Epidermal melanocyte (primary cell): ENCODE measurements around the gene IFNG.

Experiments used
- DNase-seq: peaks from one replicate; pipeline ENCODE4 v3.0.0; 2011; ENCODE audit warnings: low spot score; ENCODE audit not compliant: insufficient read length

IFNG gene

GRCh38 chr12:68117661-68118060 lies 41.9 kb downstream of the IFNG start:
- DNase-seq, result no peak

DNA sequence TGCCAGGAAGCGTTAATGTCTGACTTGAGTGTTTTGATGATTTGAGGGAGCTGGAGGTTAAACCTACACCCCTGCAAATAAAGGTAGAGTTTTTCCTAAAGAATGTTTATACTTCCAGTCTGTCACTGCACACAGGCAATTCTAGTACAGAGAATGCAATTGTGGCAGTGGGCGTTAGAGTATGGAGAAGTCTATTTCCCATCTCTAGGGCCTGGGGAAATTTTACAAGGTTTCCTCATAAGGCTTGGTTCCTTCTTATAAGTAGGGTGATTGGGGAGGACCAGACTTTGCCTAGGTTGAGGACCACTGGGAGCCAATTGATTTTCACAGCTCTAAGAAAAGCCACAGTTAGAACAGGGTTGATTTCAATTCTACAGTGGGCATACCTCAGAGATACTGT lies 44.3 kb downstream of the IFNG start:
- no peak for DNase-seq

- no peak for DNase-seq
Observed at GRCh38 chr12:68114606-68115005, 44.9 kb downstream of the IFNG start.

DNA sequence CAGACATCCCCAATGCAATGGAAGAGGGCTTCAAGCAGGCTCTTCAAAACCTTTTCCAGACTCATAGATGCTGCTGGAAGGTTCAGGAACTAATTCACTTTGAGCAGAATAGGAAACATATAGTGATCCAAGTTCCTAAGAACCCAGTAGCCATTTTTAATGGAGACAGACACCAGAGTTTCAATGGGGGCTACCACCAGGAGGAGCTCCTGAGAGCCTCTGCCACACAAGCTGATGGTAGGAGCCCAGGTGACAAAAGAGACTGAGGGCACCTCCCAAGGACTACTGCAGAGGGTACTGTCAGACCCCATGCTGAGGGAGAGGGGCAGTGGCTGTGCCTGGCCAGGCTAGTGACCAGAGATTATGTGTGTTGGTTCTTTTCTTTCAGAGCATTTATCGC lies 45.9 kb downstream of the IFNG start:
- no peak for DNase-seq

GRCh38 chr12:68111995-68112394 lies 47.5 kb downstream of the IFNG start:
- no peak for DNase-seq

DNA sequence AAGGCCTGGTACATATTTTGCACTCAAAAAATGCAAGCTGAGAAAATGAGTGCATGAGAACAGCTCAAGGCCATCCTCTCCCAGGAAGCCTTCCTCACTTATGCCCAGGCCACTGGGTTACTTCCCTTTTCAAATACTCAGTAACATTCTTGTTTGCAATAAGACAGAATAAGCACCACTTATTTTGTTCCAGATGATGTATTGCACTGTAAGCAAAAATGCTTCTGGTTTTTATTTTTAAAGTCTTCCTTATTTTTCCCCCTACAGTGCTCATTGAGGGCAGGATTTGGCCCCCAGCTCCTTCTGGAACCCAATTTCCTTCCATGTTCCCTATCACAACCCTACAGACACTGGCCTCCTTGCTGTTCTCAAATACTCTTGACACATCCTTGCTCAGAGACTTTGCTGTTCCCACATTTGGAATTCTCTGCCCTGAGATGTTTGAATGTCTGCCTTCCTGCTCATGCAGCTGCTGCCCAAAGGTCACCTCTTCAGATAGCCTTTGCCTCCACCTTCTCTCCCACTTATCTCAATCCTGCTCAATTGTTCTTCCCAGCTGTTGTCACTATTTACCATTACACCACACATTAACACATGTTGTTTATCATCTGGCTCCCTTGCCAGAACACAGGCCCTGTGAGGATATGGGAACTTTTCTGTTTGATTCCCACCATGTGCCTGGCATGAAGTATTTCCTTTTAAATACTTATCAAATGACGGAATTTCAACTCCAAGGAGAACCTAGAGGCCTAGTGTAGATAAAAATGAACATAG lies 49.9 kb downstream of the IFNG start:
- DNase-seq, result no peak

- DNase-seq, result no peak
Observed at GRCh38 chr12:68109001-68109400, 50.5 kb downstream of the IFNG start.

- no peak for DNase-seq
Observed at GRCh38 chr12:68106660-68107059, 52.9 kb downstream of the IFNG start.

GRCh38 chr12:68106160-68106559 lies 53.4 kb downstream of the IFNG start:
- peak; percentile 64 for DNase-seq
